ENCODE measurements around the gene SLC44A5.

- TF ChIP-seq CTCF (IDR thresholded peaks at IDR 0.05) (no peak), POLR2A (IDR thresholded peaks at IDR 0.05) (no peak)
Measured at GRCh38 chr1:75615613-75616435, 4.9 kb upstream of the SLC44A5 start.
